T-helper 2 cell treated with Interferon-gamma antibody and Interleukin-4, amounts not matched to agents 100 ng/mL and 5 ng/mL, for 36 hours (primary cell): ENCODE measurements around the gene SCTR. TPM values are rescaled to one million over a fixed set of nuclear protein-coding genes. Genes with fewer than 3 reads are reported as not detected.

Experiments used
- intact Hi-C: fragments of 100-400 bp; cut with micrococcal nuclease; formaldehyde crosslinking; loops from one replicate; pipeline ENCODE4 v1.15.1; 2023
- total RNA-seq: library from RNA; stranded (reverse); gene quantifications from 2 replicates; pipeline ENCODE4 v1.2.3, GENCODE V29; 2022

SCTR gene
- total RNA-seq = not detected in 2 replicates

- intact Hi-C loops = no loop called here
These were observed at the start of gene SCTR for GRCh38 chr2:119523952-119524694. Gene SCTR, minus strand, starts transcription at chr2:119524483. Its CDS starts 257 bp downstream, at chr2:119524226.

- intact Hi-C loops = no loop called here
These were observed 43.0 kb upstream of the SCTR start for GRCh38 chr2:119567292-119567691.

GRCh38 chr2:119565481-119565880 lies 41.2 kb upstream of the SCTR start:
- intact Hi-C loops = no loop called here

DNA sequence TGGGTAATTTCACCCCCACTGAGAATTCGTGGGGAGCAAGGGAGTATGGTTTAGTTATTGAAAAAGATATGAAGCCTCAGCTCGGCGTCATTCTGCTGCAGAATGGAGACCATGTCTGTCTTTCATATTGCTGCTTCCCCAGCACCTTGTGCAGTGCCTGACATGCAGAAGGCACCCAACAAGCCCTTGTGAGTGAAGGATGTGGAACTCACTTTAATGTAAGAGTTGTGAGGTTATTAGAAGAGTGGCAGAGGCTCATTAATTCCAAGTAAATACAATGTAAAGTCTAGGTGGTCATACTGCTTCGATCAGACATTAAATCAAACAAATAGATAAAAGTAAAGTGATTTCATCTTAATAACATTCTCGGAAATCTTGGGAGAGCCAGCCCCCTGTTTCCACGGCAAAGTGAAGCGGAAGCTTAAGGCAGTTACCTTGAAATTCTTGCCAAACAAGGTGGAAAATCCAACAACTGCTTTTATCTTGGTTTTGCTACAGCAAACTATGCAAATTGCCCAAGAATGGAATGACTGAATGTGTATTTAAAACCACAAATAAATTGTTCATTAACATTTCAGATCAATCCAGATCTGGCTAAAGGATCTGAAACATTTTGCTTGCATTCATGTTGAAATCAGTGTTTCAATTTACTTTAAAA lies 29.5 kb upstream of the SCTR start:
- intact Hi-C loops = no loop called here

GRCh38 chr2:119552902-119553301 lies 28.6 kb upstream of the SCTR start:
- intact Hi-C loops = no loop called here

DNA sequence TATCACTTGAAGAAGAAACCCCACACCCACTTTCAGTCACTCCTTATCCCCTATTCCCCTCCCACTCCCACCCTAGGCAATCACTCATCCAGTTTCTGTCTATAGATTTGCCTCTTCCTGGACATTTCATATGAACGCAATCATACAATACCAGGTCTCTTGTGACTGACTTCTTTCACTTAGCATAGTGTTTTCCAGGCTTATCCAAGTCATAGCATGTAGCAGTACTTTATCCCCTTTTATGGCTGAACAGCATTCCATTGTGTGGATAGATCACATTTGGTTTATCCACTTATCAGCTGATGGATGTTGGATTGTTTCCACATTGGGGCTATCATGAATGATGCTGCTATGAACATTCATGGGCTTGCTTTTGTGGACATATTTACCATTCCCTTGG lies 26.6 kb upstream of the SCTR start:
- intact Hi-C loops = no loop called here

DNA sequence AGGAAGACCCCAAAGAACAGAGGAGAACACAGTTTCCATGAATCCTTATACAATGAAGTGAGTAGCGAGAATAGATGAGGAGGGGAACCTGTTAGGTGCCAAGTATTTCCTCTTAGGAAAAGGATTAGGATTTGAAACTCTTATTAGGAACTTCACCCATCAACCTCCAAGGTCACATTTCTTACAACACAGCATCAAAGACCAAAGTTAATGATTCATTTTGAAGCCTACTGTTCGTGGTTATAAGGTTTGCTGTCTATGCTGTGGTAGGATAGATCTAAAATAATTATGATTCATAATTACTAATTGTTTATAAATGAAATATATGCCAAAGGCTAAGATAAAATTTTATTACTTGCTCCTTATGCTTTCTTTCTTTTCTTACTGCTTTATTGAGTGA lies 26.1 kb upstream of the SCTR start:
- intact Hi-C loops = no loop called here

DNA sequence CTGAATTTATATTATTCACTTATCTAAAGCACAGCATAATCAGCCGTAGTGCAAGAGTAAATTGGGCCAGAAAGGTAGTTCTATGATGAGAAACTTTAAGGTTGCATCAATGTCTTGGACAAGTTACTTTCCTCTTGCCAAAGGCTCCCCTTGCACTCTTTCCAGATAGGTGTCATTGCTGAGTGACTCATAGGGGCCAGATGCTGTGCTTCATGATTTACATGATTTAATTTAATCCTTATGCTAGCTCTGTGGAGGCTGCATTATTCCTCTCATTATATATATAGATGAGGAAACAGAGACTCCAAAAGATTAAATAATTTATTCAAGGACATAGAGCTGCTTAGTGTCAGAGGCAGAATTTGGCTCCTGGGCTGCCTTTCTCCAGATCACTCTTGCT lies 25.0 kb upstream of the SCTR start:
- intact Hi-C loops = no loop called here

DNA sequence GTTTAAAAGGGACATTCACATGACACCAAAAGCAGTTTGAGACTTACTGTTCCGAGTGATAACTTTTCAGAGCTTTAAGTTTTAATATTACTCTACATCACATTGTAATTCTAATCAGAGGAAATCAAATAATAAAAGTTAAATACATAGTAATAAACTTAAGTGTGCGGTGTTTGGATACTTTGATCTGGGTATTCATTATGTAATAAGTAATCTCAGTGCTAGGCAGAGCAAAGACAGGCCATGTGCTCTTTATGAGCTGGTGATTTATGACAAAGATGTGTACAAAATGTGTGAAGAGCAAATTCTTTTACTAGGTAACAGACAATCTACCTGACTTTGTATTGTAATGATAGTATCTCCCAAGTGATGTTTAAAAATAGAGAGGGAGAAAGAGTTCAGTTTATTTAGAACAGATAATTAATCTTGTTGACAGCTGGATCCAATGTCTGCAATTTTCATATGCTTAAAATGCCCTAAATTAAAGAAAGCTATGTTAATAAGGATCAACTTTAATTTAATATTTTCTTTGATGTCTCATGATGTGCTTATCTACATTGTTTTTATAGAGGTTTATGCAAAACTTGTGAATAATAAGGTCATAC lies 24.3 kb upstream of the SCTR start:
- intact Hi-C loops = no loop called here

DNA sequence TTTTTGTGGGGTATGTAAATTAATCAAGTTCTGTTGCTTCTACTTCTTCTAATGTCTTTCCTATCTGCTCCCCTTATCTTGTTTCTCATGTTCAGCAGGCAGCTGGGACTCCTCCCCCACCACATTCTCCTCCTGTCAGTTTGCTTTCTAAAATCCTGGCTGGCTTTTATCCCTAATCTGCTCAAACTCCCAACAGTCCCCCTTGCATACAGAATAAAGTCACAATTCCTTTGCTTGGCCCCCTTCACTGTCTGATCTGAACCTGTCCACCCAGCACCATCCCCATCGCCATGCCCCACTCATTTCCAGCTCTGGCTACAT lies 22.1 kb upstream of the SCTR start:
- intact Hi-C loops = no loop called here

DNA sequence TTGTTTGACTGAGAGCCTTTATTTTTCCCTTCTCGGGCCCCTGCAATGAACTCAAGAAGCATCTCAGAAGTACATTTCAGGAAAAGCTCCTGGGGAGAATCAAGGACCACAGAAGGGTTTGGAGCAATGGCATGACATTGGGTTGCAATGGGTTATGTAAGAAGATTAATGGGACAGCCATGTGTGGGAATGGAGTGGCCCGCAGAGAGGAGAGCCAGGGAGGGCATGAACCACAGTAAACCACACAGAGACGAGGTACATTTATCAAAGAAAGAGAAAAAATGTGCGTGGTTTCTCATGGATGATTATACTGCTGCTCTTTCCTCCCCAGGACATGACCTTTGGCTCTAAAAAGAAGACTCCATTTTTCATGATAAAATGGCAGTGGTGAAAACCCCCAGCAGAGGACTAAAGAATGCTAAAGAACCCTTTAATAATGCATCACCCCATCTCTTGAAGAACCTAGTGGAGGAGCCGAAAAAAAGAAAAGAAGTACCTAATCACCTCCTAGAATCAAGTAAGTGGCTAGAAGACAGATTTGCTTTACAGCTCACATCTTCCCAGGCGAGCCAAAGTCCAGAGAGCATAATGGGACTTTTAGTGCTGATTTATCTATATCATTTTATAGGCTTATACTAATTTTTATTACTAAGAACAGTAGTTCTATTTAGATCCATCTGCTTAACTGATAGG lies 21.6 kb upstream of the SCTR start:
- intact Hi-C loops = no loop called here

DNA sequence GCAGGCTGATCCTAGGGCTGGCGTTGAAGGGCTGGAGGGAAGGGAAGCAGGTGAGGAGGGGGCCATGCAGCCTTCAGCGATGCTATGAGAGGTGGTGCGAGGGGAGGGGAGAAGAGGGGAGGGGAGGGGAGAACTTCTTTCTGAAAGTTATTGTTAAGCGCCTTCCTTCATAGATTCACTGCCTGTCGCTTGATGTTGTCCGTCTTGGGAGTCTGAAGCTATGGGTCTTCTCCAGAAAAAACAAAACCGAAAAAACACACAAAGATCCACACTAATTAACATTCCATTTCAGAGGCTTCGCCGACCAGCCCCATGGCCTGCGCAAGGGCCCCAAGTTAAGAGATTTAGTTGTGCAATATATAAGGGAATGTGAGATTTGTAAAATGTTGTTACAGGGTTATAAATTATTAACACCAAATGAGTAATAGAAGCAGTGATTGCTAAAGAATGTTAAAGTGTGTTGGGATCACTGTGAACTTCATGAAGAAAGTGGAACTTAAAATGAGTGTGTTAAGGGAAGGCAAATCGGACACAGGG lies 20.7 kb upstream of the SCTR start:
- intact Hi-C loops = no loop called here

DNA sequence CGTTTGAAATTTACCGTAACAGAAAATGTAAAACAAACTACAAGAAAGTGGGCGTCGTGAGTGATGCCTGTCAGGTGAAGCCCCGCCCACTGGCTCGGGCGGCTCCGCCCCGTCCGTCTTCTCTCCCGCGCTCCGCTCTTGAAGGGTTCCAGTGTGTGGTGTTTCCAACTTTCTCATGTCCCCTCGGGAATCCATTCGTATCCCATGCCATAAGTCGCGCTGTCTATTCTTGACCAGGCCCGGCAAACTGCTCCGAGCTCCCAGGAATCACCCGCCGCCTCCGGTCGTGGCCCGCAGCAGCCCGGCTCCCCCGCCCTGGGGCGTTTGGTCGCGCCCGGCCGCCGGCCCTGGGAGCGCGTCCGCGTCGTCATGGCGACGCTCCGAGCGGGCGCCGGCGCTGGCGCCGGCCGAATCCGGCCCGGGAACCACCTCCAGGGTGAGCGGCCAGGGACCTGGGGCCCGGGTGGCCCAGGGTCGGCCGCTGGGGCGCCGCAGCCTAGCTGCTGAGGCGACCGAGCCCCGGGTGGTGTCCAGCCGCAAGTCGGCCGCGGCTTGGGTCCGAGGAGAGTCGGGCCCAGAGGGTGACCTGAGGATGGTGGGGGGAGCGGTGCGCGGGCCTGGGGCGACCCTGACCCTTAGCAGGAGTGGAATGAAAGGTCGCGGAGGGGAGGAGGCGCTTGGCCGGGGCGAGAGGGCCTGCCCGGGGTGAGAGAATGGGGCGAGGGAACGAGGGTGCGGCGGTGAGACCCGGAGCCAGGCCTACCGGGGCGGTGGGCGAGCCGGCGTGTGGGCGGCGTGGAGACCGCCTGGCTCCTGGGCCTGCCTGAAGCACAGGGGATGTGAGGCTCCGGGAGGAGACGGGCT lies 20.0 kb upstream of the SCTR start, which contains the start of gene CFAP221:
Gene CFAP221, plus strand, starts transcription at position 375 of the 864 bp plus-strand sequence. CDS start 1,683 bp downstream, outside the sequence.
- intact Hi-C loops = no loop called here

- intact Hi-C loops = no loop called here
These were observed 17.2 kb upstream of the SCTR start for GRCh38 chr2:119541476-119541875.

DNA sequence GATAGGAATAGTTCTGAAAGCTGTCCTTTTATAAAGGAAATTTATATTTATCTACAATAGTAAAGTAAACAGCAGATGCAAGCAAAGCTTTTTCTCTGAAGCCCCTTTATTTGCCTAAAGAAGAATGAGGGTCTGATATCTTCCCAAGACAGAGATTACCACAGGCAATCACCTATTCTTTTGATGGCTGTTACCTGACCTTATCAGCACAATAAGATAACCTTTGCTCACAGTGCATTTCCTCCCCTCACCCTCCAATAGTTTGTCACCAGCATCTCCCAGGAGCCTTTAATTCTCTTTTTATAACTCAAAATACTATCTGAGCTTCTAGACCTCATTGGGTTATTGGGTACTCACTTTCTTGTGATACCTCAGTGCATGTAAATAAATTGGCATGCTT lies 13.5 kb upstream of the SCTR start:
- intact Hi-C loops = no loop called here

DNA sequence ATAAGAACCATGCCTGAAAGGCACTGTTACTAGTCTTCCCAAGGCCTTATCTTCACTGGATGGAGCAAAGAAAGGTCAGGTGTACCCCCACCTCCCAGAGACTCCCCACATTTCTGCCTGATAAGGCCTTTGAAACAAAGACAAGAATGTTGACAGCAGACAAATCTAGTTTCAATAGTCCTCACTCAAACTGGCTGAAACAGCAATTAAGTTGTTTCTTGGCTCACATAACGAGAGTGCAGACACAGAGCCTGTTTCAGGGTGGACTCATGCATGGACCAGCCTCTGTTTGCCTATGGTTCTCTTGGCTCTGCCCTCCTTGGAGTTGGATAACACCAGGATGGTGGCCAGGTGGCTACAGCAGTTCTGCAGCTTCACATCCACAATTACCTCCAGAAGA lies 12.4 kb upstream of the SCTR start:
- intact Hi-C loops = no loop called here

DNA sequence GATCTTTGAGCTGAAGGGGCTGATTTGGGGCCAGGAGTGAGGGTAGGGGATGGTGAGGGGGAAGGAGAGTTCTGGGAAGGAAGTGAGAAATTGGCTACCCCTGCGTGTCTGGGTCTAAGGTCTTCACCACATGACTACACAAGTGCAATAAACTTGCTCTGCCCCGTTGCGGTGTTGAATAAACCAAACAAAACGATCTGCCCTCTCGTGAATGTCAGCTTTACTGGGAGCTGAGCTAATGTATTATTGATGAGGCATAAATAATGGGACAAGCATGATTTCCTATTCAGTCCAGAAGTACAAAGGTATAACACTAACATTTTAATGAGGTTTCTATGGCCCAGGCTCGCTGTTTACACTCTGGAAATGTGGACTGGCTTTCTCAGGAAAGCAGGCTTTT lies 11.9 kb upstream of the SCTR start:
- intact Hi-C loops = no loop called here

DNA sequence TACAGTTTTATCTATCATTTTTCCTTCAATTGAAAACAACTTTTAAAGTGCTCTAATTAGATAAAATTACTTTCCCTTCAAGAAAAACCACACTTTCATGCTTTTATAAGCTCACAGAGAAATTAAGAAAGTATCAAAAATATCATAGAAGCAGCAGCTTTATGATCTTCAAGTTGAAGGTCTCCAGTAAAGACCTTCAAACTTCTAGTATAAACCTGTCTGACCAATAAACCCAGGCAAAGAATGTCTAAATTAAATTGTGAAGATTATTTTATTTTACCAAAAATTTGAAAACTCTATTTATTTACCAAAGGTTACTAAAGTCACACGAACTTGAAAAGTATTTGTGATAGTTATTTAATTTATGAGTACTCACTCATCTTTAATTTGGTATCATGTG lies 9.3 kb upstream of the SCTR start:
- intact Hi-C loops = no loop called here

DNA sequence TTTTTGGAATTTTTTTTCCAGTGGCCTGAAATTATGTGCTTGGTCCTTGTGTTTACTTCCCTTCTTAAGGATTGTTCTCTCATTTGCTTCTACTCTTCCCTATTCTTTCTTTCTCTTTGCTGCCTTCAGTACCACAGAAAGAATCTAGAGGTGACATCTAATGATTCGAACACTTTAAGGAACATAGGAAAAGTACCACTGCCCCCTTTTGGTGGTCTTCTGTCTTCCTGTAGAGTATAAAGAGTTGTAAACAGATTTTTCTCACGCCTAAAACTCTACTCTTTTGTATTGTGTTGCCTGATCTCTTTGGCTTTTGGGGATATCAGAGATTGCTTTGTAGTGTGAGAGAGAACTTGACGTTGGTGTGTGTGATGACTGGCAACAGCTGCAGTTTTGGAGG lies 7.0 kb upstream of the SCTR start:
- intact Hi-C loops = no loop called here

- intact Hi-C loops = no loop called here
These were observed 3.7 kb upstream of the SCTR start for GRCh38 chr2:119527999-119528398.

DNA sequence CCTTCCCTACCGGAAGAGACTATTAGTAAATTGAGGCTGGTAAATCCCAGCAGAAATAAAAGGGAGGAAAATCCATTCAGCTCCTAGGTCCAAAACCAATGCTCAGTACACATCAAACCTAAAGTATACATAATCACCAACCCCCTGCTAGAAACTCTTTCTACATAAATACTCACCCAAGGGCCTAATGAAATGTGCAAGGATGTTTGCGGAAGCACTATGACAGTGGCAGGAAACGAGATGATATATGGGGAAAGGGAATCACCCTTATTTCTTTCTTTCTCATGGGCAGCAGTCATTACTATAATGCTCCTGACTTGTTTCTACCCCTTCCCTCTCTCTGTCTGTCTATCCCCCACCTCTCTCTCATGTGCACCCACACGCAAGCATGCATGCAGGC lies 1.3 kb upstream of the SCTR start:
- intact Hi-C loops = no loop called here
